SU-DHL-6 (cell line): ENCODE measurements around the gene KPNA1.
"Not testable (repeated sequence)": the region's sequence is repeated elsewhere in the genome, so short reads cannot be mapped to it uniquely, and the experiment has no call there.

Experiments
- H2AFZ ChIP-seq: fragments of 200-600 bp; sonication (generic); 2 replicates; pipeline ENCODE4 v1.6.1; 2014; ENCODE audit warnings: low read depth, mild to moderate bottlenecking, moderate library complexity, mixed read lengths, antibody characterized with exemption, low read length; ENCODE audit not compliant: severe bottlenecking
- H3F3A ChIP-seq: fragments of 200-600 bp; shearing (Covaris generic); 2 replicates; pipeline ENCODE4 v1.6.0; 2016; ENCODE audit warnings: antibody characterized with exemption, mild to moderate bottlenecking; ENCODE audit not compliant: insufficient read depth
- H3K27ac ChIP-seq: fragments of 200-600 bp; sonication (generic); 2 replicates; pipeline ENCODE4 v1.5.1; 2016; ENCODE audit warnings: low read depth, mild to moderate bottlenecking, low read length, moderate library complexity, mixed read lengths
- H3K27me3 ChIP-seq: fragments of 200-600 bp; sonication (generic), shearing (Covaris generic); 2 replicates; pipeline ENCODE4 v1.6.0; 2014; ENCODE audit warnings: mild to moderate bottlenecking, low read length
- H3K36me3 ChIP-seq: fragments of 200-600 bp; sonication (generic); 2 replicates; pipeline ENCODE4 v1.6.1; 2014; ENCODE audit warnings: mild to moderate bottlenecking, low read length, mixed read lengths
- H3K4me2 ChIP-seq: fragments of 300-600, 200-600 bp; shearing (Covaris generic), sonication (generic); 2 replicates; pipeline ENCODE4 v1.6.0; 2014; ENCODE audit warnings: low read length, low read depth, mild to moderate bottlenecking; ENCODE audit not compliant: poor library complexity, severe bottlenecking
- H3K4me3 ChIP-seq: fragments of 200-600 bp; sonication (generic); 2 replicates; pipeline ENCODE4 v1.5.1; 2014; ENCODE audit warnings: antibody characterized with exemption, low read length, mild to moderate bottlenecking, mixed read lengths; ENCODE audit not compliant: insufficient read depth, poor library complexity, severe bottlenecking
- H3K79me2 ChIP-seq: fragments of 200-600 bp; sonication (generic); 2 replicates; pipeline ENCODE4 v1.6.1; 2014; ENCODE audit warnings: mild to moderate bottlenecking, low read length, moderate library complexity; ENCODE audit not compliant: insufficient read depth
- H3K9ac ChIP-seq: fragments of 200-600 bp; sonication (generic); 2 replicates; pipeline ENCODE4 v1.7.0; 2014; ENCODE audit warnings: mild to moderate bottlenecking, low read length
- H3K9me2 ChIP-seq: fragments of 200-600 bp; sonication (generic); replicated peaks from 2 replicates; pipeline ENCODE4 v1.6.1; 2014; ENCODE audit warnings: low read length; ENCODE audit not compliant: insufficient read depth
- H3K9me3 ChIP-seq: fragments of 200-600 bp; sonication (generic); 2 replicates; pipeline ENCODE4 v1.6.1; 2014; ENCODE audit warnings: low read length, mixed read lengths; ENCODE audit not compliant: insufficient read depth
- H4K20me1 ChIP-seq: fragments of 200-600 bp; sonication (generic); 2 replicates; pipeline ENCODE4 v1.6.1; 2014; ENCODE audit warnings: low read depth, mild to moderate bottlenecking, antibody characterized with exemption, low read length, moderate library complexity, mixed read lengths
- EZH2phosphoT487 ChIP-seq: fragments of 200-600 bp; sonication (generic), shearing (Covaris generic); conservative IDR thresholded peaks from 2 replicates; pipeline ENCODE4 v1.6.1; 2018; ENCODE audit warnings: mild to moderate bottlenecking, antibody characterized with exemption, low read length, moderate library complexity, mixed read lengths
- TF ChIP-seq, protein P1 (sequence below): fragments of 200-600 bp; sonication (generic); IDR thresholded peaks from one replicate; pipeline ENCODE4 v1.5.1; 2017; ENCODE audit warnings: antibody characterized with exemption, mild to moderate bottlenecking, low read length, moderate library complexity; ENCODE audit not compliant: insufficient read depth, poor library complexity, severe bottlenecking

The KPNA1 gene

DNA sequence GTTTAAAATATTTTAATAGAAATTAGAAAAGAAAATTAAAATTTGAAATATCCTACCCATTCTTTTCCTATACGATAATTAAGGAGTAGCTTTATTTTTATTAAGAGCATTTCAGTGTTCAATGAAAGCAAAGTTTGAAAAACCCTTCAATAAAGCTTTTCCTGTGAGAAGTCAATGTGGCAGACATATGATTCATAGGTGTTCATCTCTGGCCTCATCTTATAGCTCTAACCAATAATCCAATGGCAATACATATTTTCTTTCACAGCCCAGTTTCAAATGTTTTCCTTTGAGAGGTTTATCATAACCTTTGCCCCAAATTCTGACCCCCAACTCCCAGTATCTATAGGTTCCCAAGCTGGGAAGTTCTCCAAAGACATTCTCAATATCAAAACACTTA is 8.3 kb downstream of the KPNA1 start:
- H3K9me2 ChIP-seq, result no peaks in the 10 kb centered on the region

DNA sequence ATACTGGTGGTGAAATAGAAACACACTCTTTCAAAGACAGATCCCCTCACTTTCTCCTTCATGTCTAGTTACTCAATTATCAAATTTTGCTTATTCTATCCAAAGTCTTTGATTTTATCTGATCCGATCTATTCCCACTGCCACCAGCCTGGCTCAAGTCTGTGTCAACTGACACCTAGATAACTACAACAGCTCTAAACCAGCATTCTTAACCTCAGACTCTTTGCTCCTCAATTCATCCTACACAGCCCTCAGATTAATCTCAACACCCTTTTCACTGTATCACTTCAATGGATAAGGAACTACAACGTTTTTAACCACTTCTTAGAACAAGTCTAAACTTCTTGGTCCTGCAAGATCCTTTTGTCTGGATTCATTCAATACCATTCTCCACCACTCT is 9.1 kb downstream of the KPNA1 start:
- no peak overlapping the region for H3K27ac ChIP-seq
- H3K4me2 ChIP-seq, result no peak overlapping the region
- peaks cover 100% of the 10 kb centered on the region for H3K79me2 ChIP-seq
- H3K9ac ChIP-seq, result no peak overlapping the region
- H2AFZ ChIP-seq, result no peak overlapping the region
- H3K4me3 ChIP-seq, result no peak overlapping the region
- no peaks in the 10 kb centered on the region for H3K9me2 ChIP-seq
- no peaks in the 10 kb centered on the region for H3F3A ChIP-seq
- no peaks in the 10 kb centered on the region for H3K27me3 ChIP-seq
- no peaks in the 10 kb centered on the region; the same call in 1 of the 2 replicates for H3K36me3 ChIP-seq
- no peaks in the 10 kb centered on the region for H3K9me3 ChIP-seq
- H4K20me1 ChIP-seq, result peaks cover 30% of the 10 kb centered on the region
- no peak for TF ChIP-seq EZH2phosphoT487
- TF ChIP-seq, protein P1, sequence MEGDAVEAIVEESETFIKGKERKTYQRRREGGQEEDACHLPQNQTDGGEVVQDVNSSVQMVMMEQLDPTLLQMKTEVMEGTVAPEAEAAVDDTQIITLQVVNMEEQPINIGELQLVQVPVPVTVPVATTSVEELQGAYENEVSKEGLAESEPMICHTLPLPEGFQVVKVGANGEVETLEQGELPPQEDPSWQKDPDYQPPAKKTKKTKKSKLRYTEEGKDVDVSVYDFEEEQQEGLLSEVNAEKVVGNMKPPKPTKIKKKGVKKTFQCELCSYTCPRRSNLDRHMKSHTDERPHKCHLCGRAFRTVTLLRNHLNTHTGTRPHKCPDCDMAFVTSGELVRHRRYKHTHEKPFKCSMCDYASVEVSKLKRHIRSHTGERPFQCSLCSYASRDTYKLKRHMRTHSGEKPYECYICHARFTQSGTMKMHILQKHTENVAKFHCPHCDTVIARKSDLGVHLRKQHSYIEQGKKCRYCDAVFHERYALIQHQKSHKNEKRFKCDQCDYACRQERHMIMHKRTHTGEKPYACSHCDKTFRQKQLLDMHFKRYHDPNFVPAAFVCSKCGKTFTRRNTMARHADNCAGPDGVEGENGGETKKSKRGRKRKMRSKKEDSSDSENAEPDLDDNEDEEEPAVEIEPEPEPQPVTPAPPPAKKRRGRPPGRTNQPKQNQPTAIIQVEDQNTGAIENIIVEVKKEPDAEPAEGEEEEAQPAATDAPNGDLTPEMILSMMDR, result no peak

More for the DNA sequence above, 8.3 kb downstream of the KPNA1 start:
- H3K36me3 ChIP-seq, result no peaks in the 10 kb centered on the region; the same call in 1 of the 2 replicates
- H3K27me3 ChIP-seq, result no peaks in the 10 kb centered on the region
- peaks cover 28% of the 10 kb centered on the region for H4K20me1 ChIP-seq
- H3K27ac ChIP-seq, result no peak overlapping the region
- peaks cover 100% of the 10 kb centered on the region for H3K79me2 ChIP-seq
- no peak overlapping the region for H3K4me3 ChIP-seq
- H3K9ac ChIP-seq, result no peak overlapping the region
- no peak overlapping the region for H3K4me2 ChIP-seq
- H3F3A ChIP-seq, result no peaks in the 10 kb centered on the region
- no peak for TF ChIP-seq EZH2phosphoT487
- no peaks in the 10 kb centered on the region for H3K9me3 ChIP-seq
- H2AFZ ChIP-seq, result no peak overlapping the region

DNA sequence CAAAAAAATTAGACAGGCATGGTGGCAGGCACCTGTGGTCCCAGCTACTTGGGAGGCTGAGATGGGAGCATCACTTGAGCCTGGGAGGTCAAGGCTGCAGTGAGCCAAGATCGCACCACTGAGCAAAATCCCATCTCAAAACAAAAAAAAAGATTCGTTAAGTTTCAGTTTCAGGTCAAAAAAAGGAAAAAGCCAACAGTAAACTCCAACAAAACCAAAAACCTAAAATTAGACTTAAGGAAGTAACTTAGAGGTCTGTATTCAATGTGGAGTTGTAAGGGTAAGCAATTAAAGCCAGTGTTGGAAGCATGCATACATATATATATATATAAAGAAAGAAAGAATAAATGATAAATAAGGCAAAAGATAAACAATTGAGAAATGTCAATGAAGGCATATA is 11.8 kb downstream of the KPNA1 start:
- no peaks in the 10 kb centered on the region for H3K27me3 ChIP-seq
- H3K9me3 ChIP-seq, result no peaks in the 10 kb centered on the region
- no peaks in the 10 kb centered on the region for H3K9me2 ChIP-seq
- H3K36me3 ChIP-seq, result no peaks in the 10 kb centered on the region; the same call in 1 of the 2 replicates
- no peak overlapping the region for H3K27ac ChIP-seq
- H3K79me2 ChIP-seq, result peaks cover 97% of the 10 kb centered on the region
- no peak overlapping the region for H3K4me3 ChIP-seq
- H2AFZ ChIP-seq, result no peak overlapping the region
- H3K4me2 ChIP-seq, result no peak overlapping the region
- TF ChIP-seq, protein P1, result no peak
- no peak for TF ChIP-seq EZH2phosphoT487
- H4K20me1 ChIP-seq, result peaks cover 18% of the 10 kb centered on the region; the same call in 1 of the 2 replicates
- H3K9ac ChIP-seq, result no peak overlapping the region
- H3F3A ChIP-seq, result no peaks in the 10 kb centered on the region

DNA sequence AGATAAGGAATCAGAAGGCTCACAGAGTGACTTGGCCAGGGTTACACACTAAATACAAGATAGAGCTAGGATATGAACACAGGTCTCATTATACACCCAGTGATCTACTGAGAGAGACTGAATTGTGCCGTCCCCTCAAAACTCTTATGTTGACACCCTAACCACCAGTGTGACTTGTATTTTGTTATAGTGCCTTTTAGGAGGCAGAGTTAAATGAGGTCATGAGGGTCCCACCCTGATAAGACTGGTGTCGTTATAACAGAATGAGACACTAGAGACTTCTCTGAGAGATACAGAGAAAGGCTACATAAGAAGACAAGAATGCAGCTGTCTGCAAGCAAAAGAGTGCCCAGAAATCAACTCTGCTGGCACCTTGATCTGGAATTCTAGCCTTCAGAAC is 12.6 kb downstream of the KPNA1 start:
- Histone ChIP-seq H3K79me2 (peaks cover 97% of the 10 kb centered on the region), H3K4me3 (no peak overlapping the region), H3F3A (no peaks in the 10 kb centered on the region), H3K27me3 (no peaks in the 10 kb centered on the region), H4K20me1 (peaks cover 18% of the 10 kb centered on the region; the same call in 1 of the 2 replicates), H3K36me3 (no peaks in the 10 kb centered on the region), H3K9ac (no peak overlapping the region), H3K27ac (no peak overlapping the region), H3K4me2 (no peak overlapping the region), H3K9me3 (no peaks in the 10 kb centered on the region), H3K9me2 (no peaks in the 10 kb centered on the region), H2AFZ (no peak overlapping the region)
- no peak for TF ChIP-seq EZH2phosphoT487
- TF ChIP-seq, protein P1, result no peak

DNA sequence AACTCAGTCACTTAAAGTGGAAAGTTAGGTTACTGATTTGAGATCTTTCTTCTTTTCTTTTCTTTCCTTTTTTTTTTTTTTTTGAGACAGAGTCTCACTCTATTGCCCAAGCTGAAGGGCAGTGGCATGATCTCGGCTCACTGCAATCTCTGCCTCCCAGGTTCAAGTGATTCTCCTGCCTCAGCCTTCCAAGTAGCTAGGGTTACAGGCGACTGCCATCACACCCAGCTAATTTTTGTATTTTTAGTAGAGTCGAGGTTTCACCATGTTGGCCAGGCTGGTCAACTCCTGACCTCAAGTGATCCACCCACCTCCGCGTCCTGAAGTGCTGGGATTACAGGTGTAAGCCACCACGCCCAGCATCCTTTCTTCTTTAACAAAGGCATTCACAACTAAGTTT is 13.8 kb downstream of the KPNA1 start:
- not testable (repeated sequence) for H3K4me2 ChIP-seq, H3K9ac ChIP-seq

More for the DNA sequence above, 13.8 kb downstream of the KPNA1 start:
- peaks cover 86% of the 10 kb centered on the region for H3K79me2 ChIP-seq
- H2AFZ ChIP-seq, H3K27me3 ChIP-seq, H3K36me3 ChIP-seq, H3K9me3 ChIP-seq, H3K4me3 ChIP-seq, H3K9me2 ChIP-seq, H3F3A ChIP-seq, H3K27ac ChIP-seq: not testable (repeated sequence)
- peaks cover 18% of the 10 kb centered on the region; the same call in 1 of the 2 replicates for H4K20me1 ChIP-seq
